ENCODE results near the gene RYR1. TPM values are rescaled to one million over a fixed set of nuclear protein-coding genes. Genes with fewer than 3 reads are reported as not detected.

The RYR1 gene
- total and polyA plus RNA-seq, 4 donors: 2.8 to 7.6 (median 4.0) TPM

DNA sequence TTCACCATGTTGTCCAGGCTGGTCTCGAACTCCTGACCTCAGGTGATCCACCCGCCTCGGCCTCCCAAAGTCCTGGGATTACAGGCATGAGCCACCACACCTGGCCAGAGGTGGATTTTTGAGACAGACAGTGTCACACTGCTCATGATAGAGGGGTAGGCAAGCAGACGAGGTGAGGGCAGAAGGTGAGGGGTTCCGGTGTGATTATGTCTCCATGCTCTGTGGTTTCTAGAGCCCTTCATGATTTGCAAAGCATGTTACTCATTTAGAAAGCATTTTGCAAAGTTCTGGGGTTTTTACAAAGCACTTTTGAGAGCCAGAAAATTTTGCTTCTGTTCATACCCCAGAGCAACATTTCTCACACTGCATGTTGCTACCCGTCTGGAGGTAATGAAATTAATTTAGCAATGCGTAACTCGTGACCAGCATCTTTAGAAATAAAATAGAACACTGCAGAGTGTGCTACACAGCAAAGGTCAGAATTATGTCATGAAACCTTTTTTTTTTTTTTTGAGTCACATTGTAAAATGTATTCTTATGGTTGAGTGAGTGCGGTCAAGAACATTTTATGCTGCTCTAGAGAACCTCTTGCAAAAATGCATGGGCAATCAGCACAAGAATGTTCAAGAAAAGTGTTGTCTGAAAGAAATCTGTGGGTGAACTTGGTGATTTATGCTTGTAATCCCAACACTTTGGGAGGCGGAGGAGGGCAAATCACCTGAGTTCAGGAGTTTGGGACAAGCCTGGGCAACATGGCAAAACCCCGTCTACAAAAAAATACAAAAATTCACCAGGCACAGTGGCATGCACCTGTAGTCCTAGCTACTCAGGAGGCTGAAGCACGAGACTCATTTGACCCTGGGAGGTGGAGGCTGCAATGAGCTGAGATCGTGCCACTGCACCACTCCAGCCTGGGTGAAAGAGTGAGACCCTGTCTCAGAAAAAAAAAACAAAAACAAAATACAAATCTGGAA lies 126.2 kb downstream of the RYR1 start:
- peaks cover 0 to 6% (median 4%) of the 10 kb centered on the region in 3 donors for H3K27me3 ChIP-seq (ENCODE audit: control insufficient read depth in 3 of 3, insufficient read depth in 3 of 3, low read length in 2 of 3)
- DNase-seq: no peak
- no peaks in the 10 kb centered on the region for H3K36me3 ChIP-seq (ENCODE audit: control insufficient read depth in 4 of 4, insufficient read depth in 4 of 4, low read length in 4 of 4)
- no peak overlapping the region for H3K9ac ChIP-seq (ENCODE audit: insufficient read depth in 1 of 2, low read length in 2 of 2)
- H3K27ac ChIP-seq (ENCODE audit: low read depth in 1 of 2, low read length in 1 of 2): no peak overlapping the region
- 56 to 86% methylated on average over 13 of the region's 13 CpGs for WGBS, 2 donors
- H3K4me1 ChIP-seq (ENCODE audit: control insufficient read depth in 5 of 5, insufficient read depth in 5 of 5, low read length in 5 of 5): peaks cover 0 to 2% (median 0%) of the 10 kb centered on the region in 5 donors
- no peaks in the 10 kb centered on the region for H3K9me3 ChIP-seq (ENCODE audit: control insufficient read depth in 4 of 4, insufficient read depth in 3 of 4, low read length in 3 of 4)
- no peak for ATAC-seq (ENCODE audit: insufficient read depth, low FRiP score)
- TF ChIP-seq, protein P1, sequence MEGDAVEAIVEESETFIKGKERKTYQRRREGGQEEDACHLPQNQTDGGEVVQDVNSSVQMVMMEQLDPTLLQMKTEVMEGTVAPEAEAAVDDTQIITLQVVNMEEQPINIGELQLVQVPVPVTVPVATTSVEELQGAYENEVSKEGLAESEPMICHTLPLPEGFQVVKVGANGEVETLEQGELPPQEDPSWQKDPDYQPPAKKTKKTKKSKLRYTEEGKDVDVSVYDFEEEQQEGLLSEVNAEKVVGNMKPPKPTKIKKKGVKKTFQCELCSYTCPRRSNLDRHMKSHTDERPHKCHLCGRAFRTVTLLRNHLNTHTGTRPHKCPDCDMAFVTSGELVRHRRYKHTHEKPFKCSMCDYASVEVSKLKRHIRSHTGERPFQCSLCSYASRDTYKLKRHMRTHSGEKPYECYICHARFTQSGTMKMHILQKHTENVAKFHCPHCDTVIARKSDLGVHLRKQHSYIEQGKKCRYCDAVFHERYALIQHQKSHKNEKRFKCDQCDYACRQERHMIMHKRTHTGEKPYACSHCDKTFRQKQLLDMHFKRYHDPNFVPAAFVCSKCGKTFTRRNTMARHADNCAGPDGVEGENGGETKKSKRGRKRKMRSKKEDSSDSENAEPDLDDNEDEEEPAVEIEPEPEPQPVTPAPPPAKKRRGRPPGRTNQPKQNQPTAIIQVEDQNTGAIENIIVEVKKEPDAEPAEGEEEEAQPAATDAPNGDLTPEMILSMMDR (IDR thresholded peaks at IDR 0.05; ENCODE audit: control extremely low read depth, extremely low read depth): no peak
- H3K4me3 ChIP-seq: no peak overlapping the region

DNA sequence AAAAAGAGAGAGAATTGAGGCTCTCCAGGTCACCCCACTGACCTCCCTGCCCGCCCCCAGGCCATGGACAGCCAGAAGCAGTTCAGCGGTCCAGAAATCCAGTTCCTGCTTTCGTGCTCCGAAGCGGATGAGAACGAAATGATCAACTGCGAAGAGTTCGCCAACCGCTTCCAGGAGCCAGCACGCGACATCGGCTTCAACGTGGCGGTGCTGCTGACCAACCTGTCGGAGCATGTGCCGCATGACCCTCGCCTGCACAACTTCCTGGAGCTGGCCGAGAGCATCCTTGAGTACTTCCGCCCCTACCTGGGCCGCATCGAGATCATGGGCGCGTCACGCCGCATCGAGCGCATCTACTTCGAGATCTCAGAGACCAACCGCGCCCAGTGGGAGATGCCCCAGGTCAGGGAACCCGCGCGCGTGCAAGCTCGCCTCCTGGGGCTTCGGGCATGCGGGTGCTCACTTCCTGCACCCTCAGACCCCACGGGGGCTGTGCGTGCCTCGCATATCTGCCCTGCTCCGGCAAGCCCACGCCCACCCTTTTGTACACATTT lies 127.6 kb downstream of the RYR1 start:
- 93 to 95% methylated on average over 42 of the region's 42 CpGs for WGBS, 2 donors
- Histone ChIP-seq H3K9me3 (ENCODE audit: control insufficient read depth in 4 of 4, insufficient read depth in 3 of 4, low read length in 3 of 4) (no peaks in the 10 kb centered on the region), H3K27me3 (ENCODE audit: control insufficient read depth in 3 of 3, insufficient read depth in 3 of 3, low read length in 2 of 3) (peaks cover 0 to 10% (median 5%) of the 10 kb centered on the region in 3 donors), H3K9ac (ENCODE audit: insufficient read depth in 1 of 2, low read length in 2 of 2) (no peak overlapping the region), H3K36me3 (ENCODE audit: control insufficient read depth in 4 of 4, insufficient read depth in 4 of 4, low read length in 4 of 4) (no peaks in the 10 kb centered on the region), H3K27ac (ENCODE audit: low read depth in 1 of 2, low read length in 1 of 2) (no peak overlapping the region), H3K4me3 (no peak overlapping the region), H3K4me1 (ENCODE audit: control insufficient read depth in 5 of 5, insufficient read depth in 5 of 5, low read length in 5 of 5) (peaks cover 0 to 7% (median 0%) of the 10 kb centered on the region in 5 donors)
- ATAC-seq (ENCODE audit: insufficient read depth, low FRiP score) (no peak), DNase-seq (no peak)
- TF ChIP-seq, protein P1 (IDR thresholded peaks at IDR 0.05; ENCODE audit: control extremely low read depth, extremely low read depth): no peak

DNA sequence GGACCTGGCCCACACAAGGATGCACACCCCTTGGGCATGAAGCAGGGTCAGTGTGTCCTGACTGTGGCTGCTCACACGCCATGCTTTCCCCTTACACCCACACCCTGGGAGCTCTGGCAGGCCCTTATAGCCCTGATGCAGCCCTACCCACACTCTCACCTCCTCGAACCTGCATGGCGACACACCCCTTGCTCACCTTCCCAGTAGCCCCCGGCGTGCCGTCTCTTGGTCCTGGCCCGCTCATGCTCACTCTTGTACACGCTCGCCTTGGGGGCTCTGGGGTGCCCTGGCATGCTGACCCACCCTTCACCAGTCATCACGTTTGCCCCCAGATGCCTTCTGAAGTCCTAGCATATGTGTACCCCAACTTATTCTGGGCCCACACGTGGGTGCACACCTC lies 128.2 kb downstream of the RYR1 start:
- TF ChIP-seq, protein P1 (IDR thresholded peaks at IDR 0.05; ENCODE audit: control extremely low read depth, extremely low read depth): no peak
- Histone ChIP-seq H3K9me3 (ENCODE audit: control insufficient read depth in 4 of 4, insufficient read depth in 3 of 4, low read length in 3 of 4) (no peaks in the 10 kb centered on the region), H3K4me1 (ENCODE audit: control insufficient read depth in 5 of 5, insufficient read depth in 5 of 5, low read length in 5 of 5) (peaks cover 0 to 7% (median 0%) of the 10 kb centered on the region in 5 donors), H3K27ac (ENCODE audit: low read depth in 1 of 2, low read length in 1 of 2) (no peak overlapping the region), H3K36me3 (ENCODE audit: control insufficient read depth in 4 of 4, insufficient read depth in 4 of 4, low read length in 4 of 4) (no peaks in the 10 kb centered on the region), H3K4me3 (no peak overlapping the region), H3K9ac (ENCODE audit: insufficient read depth in 1 of 2, low read length in 2 of 2) (no peak overlapping the region), H3K27me3 (ENCODE audit: control insufficient read depth in 3 of 3, insufficient read depth in 3 of 3, low read length in 2 of 3) (peaks cover 0 to 13% (median 9%) of the 10 kb centered on the region in 3 donors)
- DNase-seq (no peak), ATAC-seq (ENCODE audit: insufficient read depth, low FRiP score) (no peak)
- WGBS, 2 donors: 85% methylated on average over 11 of the region's 11 CpGs
